Measurements from ENCODE around the gene RETN. TPM values are rescaled to one million over a fixed set of nuclear protein-coding genes. Genes with fewer than 3 reads are reported as not detected.

RETN gene
- total and polyA plus RNA-seq, 2 of the 8 experiments (the other 6 are each of a cell fraction or from before 2014, with no cell fraction given) = not detected

DNA sequence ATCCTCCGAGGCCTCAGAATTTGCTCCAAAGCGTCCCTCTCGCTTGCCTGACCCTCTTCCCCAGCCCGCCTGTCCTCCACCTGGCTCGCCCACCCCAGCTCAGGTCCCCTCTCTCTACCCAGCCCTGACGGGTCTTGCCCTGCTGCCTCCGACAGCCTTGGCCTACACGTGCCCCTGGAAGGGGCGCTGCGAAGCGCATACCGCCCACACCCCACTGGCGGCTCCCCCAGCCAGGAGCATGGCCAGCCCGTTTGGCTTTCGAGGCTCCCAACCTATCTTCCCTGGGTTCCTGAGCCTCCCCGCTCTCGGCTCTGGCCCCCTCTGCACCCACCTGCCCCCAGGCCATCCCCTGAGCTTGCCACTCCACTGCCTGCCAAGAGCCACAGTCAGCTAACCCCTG is 44.0 kb upstream of the RETN start (continued):
- TF ChIP-seq, protein P1, sequence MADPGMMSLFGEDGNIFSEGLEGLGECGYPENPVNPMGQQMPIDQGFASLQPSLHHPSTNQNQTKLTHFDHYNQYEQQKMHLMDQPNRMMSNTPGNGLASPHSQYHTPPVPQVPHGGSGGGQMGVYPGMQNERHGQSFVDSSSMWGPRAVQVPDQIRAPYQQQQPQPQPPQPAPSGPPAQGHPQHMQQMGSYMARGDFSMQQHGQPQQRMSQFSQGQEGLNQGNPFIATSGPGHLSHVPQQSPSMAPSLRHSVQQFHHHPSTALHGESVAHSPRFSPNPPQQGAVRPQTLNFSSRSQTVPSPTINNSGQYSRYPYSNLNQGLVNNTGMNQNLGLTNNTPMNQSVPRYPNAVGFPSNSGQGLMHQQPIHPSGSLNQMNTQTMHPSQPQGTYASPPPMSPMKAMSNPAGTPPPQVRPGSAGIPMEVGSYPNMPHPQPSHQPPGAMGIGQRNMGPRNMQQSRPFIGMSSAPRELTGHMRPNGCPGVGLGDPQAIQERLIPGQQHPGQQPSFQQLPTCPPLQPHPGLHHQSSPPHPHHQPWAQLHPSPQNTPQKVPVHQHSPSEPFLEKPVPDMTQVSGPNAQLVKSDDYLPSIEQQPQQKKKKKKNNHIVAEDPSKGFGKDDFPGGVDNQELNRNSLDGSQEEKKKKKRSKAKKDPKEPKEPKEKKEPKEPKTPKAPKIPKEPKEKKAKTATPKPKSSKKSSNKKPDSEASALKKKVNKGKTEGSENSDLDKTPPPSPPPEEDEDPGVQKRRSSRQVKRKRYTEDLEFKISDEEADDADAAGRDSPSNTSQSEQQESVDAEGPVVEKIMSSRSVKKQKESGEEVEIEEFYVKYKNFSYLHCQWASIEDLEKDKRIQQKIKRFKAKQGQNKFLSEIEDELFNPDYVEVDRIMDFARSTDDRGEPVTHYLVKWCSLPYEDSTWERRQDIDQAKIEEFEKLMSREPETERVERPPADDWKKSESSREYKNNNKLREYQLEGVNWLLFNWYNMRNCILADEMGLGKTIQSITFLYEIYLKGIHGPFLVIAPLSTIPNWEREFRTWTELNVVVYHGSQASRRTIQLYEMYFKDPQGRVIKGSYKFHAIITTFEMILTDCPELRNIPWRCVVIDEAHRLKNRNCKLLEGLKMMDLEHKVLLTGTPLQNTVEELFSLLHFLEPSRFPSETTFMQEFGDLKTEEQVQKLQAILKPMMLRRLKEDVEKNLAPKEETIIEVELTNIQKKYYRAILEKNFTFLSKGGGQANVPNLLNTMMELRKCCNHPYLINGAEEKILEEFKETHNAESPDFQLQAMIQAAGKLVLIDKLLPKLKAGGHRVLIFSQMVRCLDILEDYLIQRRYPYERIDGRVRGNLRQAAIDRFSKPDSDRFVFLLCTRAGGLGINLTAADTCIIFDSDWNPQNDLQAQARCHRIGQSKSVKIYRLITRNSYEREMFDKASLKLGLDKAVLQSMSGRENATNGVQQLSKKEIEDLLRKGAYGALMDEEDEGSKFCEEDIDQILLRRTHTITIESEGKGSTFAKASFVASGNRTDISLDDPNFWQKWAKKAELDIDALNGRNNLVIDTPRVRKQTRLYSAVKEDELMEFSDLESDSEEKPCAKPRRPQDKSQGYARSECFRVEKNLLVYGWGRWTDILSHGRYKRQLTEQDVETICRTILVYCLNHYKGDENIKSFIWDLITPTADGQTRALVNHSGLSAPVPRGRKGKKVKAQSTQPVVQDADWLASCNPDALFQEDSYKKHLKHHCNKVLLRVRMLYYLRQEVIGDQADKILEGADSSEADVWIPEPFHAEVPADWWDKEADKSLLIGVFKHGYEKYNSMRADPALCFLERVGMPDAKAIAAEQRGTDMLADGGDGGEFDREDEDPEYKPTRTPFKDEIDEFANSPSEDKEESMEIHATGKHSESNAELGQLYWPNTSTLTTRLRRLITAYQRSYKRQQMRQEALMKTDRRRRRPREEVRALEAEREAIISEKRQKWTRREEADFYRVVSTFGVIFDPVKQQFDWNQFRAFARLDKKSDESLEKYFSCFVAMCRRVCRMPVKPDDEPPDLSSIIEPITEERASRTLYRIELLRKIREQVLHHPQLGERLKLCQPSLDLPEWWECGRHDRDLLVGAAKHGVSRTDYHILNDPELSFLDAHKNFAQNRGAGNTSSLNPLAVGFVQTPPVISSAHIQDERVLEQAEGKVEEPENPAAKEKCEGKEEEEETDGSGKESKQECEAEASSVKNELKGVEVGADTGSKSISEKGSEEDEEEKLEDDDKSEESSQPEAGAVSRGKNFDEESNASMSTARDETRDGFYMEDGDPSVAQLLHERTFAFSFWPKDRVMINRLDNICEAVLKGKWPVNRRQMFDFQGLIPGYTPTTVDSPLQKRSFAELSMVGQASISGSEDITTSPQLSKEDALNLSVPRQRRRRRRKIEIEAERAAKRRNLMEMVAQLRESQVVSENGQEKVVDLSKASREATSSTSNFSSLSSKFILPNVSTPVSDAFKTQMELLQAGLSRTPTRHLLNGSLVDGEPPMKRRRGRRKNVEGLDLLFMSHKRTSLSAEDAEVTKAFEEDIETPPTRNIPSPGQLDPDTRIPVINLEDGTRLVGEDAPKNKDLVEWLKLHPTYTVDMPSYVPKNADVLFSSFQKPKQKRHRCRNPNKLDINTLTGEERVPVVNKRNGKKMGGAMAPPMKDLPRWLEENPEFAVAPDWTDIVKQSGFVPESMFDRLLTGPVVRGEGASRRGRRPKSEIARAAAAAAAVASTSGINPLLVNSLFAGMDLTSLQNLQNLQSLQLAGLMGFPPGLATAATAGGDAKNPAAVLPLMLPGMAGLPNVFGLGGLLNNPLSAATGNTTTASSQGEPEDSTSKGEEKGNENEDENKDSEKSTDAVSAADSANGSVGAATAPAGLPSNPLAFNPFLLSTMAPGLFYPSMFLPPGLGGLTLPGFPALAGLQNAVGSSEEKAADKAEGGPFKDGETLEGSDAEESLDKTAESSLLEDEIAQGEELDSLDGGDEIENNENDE (IDR thresholded peaks at IDR 0.05; ENCODE audit: insufficient replicate concordance, low read length) = no peak
- no peak for TF ChIP-seq HDAC6 (IDR thresholded peaks at IDR 0.05; ENCODE audit: low read depth, low read length)
- TF ChIP-seq SP1 (IDR thresholded peaks at IDR 0.05; ENCODE audit: low read depth, low read length) = no peak
- no peak for TF ChIP-seq TAF1 (IDR thresholded peaks at IDR 0.05; ENCODE audit: low read depth, low read length)
- no peak for TF ChIP-seq GTF2F1 (IDR thresholded peaks at IDR 0.05; ENCODE audit: borderline replicate concordance, low read depth, low read length)
- no peak for TF ChIP-seq ATF2 (IDR thresholded peaks at IDR 0.05; ENCODE audit: low read length)
- TF ChIP-seq KDM5A (IDR thresholded peaks at IDR 0.05; ENCODE audit: low read length) = no peak
- TF ChIP-seq, protein P2, sequence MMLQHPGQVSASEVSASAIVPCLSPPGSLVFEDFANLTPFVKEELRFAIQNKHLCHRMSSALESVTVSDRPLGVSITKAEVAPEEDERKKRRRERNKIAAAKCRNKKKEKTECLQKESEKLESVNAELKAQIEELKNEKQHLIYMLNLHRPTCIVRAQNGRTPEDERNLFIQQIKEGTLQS (IDR thresholded peaks at IDR 0.05; ENCODE audit: insufficient read depth, low read depth, low read length) = no peak
- TF ChIP-seq YY1 (IDR thresholded peaks at IDR 0.05; ENCODE audit: low read depth, low read length) = no peak
- TF ChIP-seq EGR1 (IDR thresholded peaks at IDR 0.05; ENCODE audit: borderline replicate concordance, low read depth, low read length) = no peak
- no peak for TF ChIP-seq CEBPB (IDR thresholded peaks at IDR 0.05; ENCODE audit: low read depth, low read length)

Measured in H1 (cell line).